Mucosa of stomach (tissue), 1 donor: ENCODE measurements around the gene KRT81.

ENCODE experiments used
- H3K27me3 ChIP-seq: one replicate; pipeline ENCODE4 v1.7.0; 2013; ENCODE audit warnings: mild to moderate bottlenecking, low read length; ENCODE audit not compliant: control insufficient read depth, insufficient read depth
- H3K36me3 ChIP-seq: one replicate; pipeline ENCODE4 v1.7.0; 2013; ENCODE audit warnings: low read length; ENCODE audit not compliant: control insufficient read depth, insufficient read depth
- H3K4me1 ChIP-seq: one replicate; pipeline ENCODE4 v1.7.0; 2013; ENCODE audit warnings: mild to moderate bottlenecking, low read length; ENCODE audit not compliant: control insufficient read depth, insufficient read depth
- H3K4me3 ChIP-seq: one replicate; pipeline ENCODE4 v1.7.0; 2013; ENCODE audit warnings: low read length
- H3K9ac ChIP-seq: one replicate; pipeline ENCODE4 v1.7.0; 2013; ENCODE audit warnings: mild to moderate bottlenecking, low read length, moderate library complexity
- H3K9me3 ChIP-seq: one replicate; pipeline ENCODE4 v1.7.0; 2013; ENCODE audit warnings: mild to moderate bottlenecking, low read length, moderate library complexity; ENCODE audit not compliant: control insufficient read depth
- donor health status: Pancreatic carcinoma.

KRT81 gene

GRCh38 chr12:52238207-52238840 is 53.0 kb downstream of the KRT81 start:
- Histone ChIP-seq H3K4me1 (peaks cover 54% of the 10 kb centered on the region), H3K27me3 (peaks cover under 1% of the 10 kb centered on the region), H3K9ac (no peak overlapping the region), H3K36me3 (no peaks in the 10 kb centered on the region), H3K4me3 (no peak overlapping the region), H3K9me3 (no peaks in the 10 kb centered on the region)

GRCh38 chr12:52236386-52237050 is 54.8 kb downstream of the KRT81 start:
- no peaks in the 10 kb centered on the region for H3K9me3 ChIP-seq
- H3K9ac ChIP-seq: no peak overlapping the region
- H3K4me3 ChIP-seq: no peak overlapping the region
- peaks cover 65% of the 10 kb centered on the region for H3K4me1 ChIP-seq
- no peaks in the 10 kb centered on the region for H3K36me3 ChIP-seq
- H3K27me3 ChIP-seq: peaks cover 18% of the 10 kb centered on the region
